Heart left ventricle (tissue), 13 donors: ENCODE data around the gene ALPP.

Experiments
- POLR2A ChIP-seq, 2 donors: fragments of 450-650 bp; IDR thresholded peaks; one replicate each; pipeline ENCODE4 v1.6.1; 2017; ENCODE audit warnings: antibody characterized with exemption in 2 of 2, mild to moderate bottlenecking in 2 of 2, moderate library complexity in 2 of 2
- TF ChIP-seq, protein P1 (sequence below), 12 donors: fragments of 200-600 bp; sonication (generic) in 4 of 12; IDR thresholded peaks; one replicate each; pipeline versions ENCODE4 v1.5.0 to v1.8.0; 2018 to 2022; ENCODE audit warnings: antibody characterized with exemption in 12 of 12, mild to moderate bottlenecking in 5 of 12
- donor health status: ischemic (EF 13 %, LVEDD 7.1; RV severe dilation, severe dysfunction).
- donor health status: DM: no; HTN: yes; CAD: no.
- donor health status: DM: no; HTN: no; CAD: no.
- donor health status: ischemic (EF 25% LVEDD 6.9; RV normal size, moderate dysfunction).
- donor health status: ischemic (EF 25% LVEDD 5.7; RV mildly dilated, moderate dysfunction).
- donor health status: ischemic (EF 35%, LVEDD 5.7; RV mildly dilated, moderate dysfunction).
- donor health status: nonischemic (EF 11% LVEDD 7.7; RV severe dilation, severe dysfunction).
- donor health status: DM: yes; HTN: yes; CAD: no.
- donor health status: PGD.
- donor health status: ischemic (EF 29% LVEDD 5.4; RV normal size, mild dysfunction).
- donor health status: nonischemic (EF 23%, LVEDD 6.1; RV moderate dilation, normal function).

DNA sequence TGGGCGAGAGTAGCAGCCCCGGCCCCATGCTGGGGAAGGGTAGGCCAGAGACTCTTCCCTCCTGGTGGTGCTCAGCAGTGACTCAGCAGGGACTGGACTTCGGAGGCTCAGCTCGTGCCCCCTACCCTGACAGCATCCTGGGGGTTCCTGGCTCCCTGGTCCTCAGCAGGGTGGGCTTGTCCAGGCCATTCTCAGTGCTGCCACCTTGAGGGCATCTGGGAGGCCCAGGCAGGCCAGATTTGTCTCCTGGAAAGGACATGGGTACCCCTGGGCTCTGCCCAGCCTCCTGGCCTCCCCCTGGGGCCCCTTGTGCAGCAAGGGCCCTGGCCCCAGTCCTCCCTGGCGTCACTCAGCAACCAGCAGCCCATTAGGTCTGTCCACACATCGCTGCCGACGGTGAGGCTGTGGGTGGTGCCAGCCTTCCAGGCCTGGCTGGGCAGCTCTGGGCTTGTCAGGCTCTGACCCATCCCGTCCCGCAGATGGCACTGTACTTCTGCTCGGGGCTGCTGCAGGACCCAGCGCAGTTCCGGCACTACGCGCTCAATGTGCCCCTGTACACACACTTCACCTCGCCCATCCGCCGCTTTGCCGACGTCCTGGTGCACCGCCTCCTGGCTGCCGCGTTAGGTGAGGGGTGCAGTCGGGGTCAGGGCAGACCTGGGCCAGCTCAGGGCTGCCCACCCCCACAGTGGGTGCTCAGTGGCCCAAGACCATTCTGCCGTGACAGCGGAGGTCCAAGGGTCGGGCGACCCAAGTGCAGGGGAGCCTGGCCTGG is 45.0 kb upstream of the ALPP start:
- TF ChIP-seq, protein P1, sequence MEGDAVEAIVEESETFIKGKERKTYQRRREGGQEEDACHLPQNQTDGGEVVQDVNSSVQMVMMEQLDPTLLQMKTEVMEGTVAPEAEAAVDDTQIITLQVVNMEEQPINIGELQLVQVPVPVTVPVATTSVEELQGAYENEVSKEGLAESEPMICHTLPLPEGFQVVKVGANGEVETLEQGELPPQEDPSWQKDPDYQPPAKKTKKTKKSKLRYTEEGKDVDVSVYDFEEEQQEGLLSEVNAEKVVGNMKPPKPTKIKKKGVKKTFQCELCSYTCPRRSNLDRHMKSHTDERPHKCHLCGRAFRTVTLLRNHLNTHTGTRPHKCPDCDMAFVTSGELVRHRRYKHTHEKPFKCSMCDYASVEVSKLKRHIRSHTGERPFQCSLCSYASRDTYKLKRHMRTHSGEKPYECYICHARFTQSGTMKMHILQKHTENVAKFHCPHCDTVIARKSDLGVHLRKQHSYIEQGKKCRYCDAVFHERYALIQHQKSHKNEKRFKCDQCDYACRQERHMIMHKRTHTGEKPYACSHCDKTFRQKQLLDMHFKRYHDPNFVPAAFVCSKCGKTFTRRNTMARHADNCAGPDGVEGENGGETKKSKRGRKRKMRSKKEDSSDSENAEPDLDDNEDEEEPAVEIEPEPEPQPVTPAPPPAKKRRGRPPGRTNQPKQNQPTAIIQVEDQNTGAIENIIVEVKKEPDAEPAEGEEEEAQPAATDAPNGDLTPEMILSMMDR (IDR thresholded peaks at IDR 0.05), result peak in 5 of 12 donors; percentile 9 to 38 (median 18)
- no peak for TF ChIP-seq POLR2A (IDR thresholded peaks at IDR 0.05)
